ENCODE results near the gene ATP8A2.

Gene ATP8A2

DNA sequence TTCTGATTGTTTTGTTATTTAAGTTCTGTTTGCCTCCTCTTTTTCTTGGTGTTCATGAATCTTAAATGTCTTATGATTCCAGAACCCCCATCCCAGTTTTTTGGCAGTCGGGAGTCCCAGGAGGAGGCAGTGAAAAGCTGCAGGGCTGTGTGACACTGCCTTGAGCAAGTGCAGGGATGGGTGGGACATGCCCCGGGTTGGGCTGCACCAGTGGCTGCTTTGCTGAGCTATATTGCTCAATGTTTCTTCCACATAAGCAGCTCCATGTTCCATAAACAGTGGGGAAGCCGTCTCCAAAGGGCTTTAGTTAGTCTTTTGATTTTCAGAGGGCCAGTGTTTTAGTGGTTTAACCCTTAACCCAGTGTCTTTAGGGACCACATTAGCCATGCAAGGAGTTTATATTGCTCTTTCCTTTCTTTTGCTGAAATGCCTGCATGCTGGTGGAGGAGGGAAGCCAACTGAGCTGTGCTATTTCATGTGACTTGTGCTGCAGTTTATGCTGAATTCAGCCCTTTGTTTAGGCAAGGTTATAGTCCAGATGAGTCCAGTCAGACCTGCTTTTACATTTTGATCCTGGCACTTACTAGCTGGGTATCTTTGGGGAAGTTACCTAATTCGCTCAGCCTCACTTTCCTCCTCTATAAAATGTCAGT lies 13.1 kb downstream of the ATP8A2 start:
- no peak for DNase-seq (ENCODE audit: low spot score)

DNA sequence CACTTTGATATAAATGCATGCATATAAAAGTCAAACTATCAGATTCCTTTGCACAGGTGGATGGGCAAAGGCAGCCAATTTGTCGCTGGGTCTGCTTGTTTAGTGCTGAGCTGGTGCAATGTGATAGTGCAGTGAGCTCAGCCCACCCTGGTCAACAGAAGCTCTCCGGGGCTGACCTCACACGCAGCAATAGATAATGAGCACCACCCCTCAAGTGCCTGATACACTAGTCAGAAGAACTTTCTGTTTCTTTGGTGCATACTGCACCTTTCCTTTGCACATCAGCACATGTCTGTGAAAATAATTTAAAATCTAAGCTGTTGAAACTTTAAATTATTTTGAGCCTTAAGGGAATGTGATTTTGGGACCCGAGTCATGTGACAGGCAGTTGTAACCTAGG lies 20.2 kb downstream of the ATP8A2 start:
- no peak for DNase-seq (ENCODE audit: low spot score)

DNA sequence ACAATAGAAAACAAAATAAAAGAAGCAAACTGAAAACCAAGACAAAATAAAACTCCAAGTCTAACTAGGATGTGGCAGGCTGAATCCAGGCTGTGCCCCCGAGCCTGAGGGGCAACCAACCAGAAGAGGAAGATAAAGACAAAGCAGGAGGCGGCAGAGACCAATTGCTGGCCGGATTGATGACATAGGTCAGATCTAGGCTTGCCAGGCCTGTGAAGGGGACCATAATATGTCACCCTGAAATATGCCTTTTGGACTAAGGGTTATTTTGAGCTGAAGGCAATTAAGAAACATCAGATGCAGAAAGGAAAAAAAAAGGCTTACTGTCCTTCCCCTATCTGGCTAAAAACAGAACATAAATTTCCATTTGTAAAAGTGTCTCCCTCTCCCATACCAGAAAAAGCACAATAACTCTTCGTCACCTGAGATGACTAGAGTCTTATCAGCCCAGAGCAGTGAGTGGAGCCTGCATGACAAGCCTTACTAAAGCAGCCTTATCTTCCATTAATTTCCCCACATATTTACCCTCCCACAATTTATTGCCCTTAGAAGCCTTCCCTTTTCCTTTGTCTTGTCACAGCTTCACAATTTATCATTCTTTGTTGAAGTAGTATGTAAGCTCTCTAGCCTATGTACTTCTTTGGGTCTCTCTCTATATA lies 22.8 kb downstream of the ATP8A2 start:
- DNase-seq (ENCODE audit: low spot score) = no peak

DNA sequence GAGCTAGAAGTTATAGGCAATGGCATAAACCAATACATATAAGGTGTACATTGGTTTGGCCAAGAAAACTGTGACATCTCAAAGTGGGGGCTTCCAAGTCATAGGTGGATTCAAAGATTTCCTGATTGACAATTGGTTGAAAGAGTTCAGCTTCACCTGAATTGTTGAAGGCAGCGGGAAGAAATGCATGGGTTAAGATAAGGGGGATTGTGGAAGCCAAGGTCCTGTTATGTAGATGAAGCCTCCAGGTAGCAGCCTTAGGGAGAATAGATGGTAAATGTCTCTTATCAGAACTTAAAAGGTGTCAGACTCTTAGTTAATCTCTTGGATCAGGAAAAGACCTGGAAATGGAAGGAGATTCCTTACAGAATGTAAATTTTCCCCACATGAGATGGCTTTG lies 26.0 kb downstream of the ATP8A2 start:
- no peak for DNase-seq (ENCODE audit: low spot score)

DNA sequence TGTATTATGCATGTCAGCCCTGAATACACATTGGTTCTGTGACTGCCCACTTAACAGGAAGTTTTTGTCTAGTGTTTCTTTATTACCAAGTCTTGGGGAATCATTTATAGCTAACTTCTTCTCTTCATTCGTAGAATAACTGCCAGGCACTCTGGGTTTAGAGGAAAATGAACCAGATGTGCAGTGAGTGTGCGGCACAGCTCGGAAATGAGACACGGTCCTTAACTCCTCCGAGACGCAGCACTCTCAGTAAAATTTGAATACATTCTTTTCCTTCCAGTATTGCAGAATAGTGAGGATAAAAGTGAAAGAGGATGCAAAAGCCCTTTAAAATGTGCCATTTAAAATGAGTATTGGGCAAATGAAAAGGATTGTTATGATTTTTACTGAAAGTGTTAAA lies 29.2 kb downstream of the ATP8A2 start:
- no peak for DNase-seq (ENCODE audit: low spot score)

DNA sequence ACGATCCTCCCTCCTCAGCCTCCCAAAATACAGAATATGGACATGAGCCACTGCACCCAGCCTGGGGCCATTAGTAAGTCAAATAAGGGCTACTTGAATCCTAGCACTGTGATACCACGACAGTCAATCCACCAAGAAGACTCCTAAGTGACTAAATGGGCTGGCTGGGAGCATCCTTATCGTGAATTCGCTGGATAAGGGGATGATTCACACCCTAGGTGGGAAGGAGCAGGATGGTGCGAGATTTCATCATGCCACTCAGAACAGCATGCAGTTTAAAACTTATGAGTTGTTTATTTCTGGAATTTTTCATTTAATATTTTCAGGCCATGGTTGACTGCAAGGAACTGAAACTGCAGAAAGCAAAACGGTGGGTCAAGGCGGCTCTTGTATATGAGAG lies 30.2 kb downstream of the ATP8A2 start:
- no peak for DNase-seq (ENCODE audit: low spot score)

DNA sequence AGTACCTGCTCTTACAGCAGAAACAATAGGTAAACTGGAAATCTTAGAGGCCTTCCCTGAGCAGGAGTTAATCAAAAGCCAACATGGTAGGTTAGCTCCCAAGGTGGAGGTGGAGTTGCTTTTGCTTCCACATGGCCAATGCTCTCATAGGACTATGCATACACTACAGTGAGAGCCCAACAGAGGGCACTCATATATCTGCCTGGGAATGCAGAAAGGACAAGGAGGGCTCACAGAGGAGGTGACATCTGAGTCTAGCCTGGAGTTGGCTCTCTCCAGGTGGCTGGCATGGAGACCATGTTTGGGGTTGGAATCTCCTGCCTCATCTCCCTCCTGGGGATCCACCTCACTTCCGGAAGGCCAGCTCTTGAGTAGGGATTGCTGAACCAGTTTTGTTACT lies 34.6 kb downstream of the ATP8A2 start:
- no peak for DNase-seq (ENCODE audit: low spot score)

DNA sequence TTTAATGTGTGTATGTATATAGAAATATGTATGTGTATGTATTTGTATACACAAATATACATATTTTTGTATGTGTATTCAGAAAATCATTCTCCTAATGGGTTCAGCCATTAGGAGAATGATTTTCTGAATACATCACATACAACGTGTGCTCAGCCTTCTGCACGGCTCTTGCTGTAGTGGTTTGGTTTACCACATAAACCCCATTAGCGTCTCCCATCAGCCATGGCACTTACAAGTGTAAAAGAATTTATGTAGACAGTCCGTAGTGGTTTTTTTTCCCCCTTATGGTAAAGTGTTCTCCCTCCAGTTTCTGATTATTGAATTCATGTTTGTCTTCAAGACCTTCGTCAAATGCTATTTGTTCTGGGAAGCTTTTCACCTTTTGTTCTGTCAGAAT lies 38.2 kb downstream of the ATP8A2 start:
- DNase-seq (ENCODE audit: low spot score) = no peak

DNA sequence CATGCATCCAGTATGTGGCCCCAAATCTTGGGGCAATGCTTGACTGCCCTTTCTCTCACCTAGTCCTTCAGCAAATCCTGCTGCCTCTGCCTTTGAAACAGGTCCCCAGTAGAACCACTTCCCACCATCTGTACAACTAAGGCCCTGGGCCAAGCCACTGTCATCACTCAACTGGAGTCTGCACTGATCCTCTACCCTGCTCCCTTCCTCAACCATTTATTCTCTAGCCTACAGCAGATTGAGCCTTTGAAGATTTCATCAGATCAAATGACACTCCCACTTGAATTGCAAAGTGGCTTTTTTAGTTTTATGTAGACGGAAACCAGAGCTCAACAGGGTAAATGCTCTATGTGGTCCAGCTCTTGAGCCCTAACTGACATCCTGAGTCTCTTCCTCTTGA lies 43.5 kb downstream of the ATP8A2 start:
- DNase-seq (ENCODE audit: low spot score) = no peak

DNA sequence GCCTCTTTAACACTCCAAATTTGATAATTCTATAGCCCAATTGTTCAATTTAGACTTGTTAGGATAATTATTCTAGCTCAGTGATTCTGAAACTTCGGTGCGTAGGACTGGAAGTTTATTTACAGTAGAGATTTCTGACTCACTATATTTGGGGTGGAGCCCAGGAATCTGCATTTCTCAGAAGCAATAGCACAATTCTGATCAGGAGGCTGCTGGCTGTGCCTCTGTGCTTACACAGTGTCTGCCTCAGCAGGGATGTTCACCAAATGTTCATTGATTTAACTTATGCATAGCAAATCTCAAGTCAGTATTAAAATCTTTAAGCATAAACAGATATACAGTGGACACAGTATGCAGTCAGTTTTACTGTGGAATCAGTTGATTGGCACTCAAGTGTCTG lies 45.8 kb downstream of the ATP8A2 start:
- no peak for DNase-seq (ENCODE audit: low spot score)

DNA sequence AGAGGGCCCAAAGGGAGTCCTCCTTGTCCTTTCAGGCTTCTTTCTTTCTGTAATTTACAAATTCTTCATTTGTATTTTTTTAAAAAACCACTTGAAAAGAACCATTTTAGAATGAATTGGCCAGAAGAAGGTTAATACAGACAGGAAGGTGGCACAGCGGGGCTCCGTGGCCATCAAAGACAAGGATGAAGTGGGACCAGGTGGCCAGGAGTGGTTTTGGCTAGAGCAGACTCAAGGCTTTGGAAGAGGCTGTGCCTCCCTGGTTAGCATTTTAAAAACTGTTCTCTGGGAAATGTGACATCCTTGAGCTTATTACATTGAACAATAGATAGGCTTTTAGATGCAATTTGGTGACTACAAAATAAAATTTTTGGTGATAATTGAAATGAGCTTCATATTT lies 48.4 kb downstream of the ATP8A2 start:
- DNase-seq (ENCODE audit: low spot score) = no peak

DNA sequence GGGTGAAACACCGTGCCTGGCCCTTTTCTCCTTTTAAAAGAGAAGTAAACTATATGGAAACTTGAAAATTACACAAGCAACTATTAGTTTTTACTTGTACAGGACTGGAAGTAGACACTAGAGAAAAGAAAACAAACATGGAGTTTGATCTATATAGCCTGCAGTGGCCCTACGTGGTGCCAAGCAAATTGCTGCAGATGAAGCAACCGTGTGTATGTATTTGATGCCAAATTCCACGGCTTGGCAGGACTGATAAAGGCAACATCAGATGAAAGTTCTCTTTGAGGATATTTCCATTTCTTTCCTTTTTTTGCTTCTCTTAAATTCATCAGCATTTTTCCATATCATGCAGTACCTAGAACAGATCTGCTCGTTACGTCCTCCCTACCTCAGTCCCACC lies 49.8 kb downstream of the ATP8A2 start:
- DNase-seq (ENCODE audit: low spot score) = no peak

DNA sequence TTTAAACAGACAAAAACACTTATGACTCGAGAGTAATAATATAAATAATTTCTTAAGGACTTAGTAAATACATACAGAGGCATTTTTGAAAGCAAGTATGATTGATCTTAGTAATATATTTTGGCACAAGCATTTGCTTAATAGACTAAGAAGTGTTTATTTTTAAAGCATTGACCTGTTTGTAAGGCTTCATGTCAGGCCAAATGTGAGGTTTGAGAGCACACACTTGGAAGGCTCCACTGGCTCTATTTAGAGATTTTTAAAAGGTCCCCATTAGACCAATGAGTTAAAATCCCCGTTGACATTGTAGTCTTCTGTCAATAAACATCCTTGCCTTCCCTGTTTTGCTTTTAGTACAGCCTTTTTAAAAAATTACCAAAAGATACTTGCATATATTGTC lies 50.4 kb downstream of the ATP8A2 start:
- DNase-seq (ENCODE audit: low spot score) = no peak

DNA sequence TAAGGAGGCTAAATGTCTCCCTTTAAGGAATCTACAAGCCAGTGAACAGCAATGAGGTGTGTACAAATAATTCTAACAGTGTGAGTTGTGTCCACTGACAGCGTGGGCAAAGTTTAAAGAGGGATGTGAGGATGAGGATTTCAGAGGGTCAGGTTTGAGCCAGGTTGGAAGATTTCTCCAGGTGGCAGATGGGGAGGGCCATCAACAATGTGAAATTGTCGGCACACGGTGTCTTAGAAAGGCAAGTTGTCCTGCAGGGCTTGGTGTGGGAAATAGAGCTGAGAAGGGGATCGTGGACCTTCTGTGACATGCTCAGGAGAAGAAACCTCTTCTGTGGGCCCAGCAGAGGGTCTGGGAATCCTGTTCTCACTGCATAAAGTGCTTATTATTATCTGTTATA lies 52.1 kb downstream of the ATP8A2 start:
- DNase-seq (ENCODE audit: low spot score) = no peak

DNA sequence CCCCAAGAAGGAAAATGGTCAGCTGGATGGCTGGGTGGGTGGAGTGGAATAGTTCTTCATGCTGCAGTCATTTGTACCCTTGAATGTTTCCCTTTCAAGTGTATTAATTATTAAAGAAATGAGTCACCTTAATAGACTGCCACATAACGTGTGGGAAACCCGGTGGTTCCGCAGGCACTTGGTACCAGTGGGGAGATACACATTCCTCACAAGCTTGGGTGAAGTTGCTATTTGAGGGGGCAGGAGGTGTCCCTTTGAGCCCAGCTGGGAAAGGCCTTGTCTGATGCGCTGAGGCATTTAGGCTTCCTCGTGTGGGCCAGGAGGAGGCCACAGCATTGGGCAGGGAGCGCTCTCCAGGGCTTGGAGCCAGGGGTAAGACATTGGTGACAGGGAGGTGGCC lies 57.7 kb downstream of the ATP8A2 start:
- DNase-seq (ENCODE audit: low spot score) = no peak

DNA sequence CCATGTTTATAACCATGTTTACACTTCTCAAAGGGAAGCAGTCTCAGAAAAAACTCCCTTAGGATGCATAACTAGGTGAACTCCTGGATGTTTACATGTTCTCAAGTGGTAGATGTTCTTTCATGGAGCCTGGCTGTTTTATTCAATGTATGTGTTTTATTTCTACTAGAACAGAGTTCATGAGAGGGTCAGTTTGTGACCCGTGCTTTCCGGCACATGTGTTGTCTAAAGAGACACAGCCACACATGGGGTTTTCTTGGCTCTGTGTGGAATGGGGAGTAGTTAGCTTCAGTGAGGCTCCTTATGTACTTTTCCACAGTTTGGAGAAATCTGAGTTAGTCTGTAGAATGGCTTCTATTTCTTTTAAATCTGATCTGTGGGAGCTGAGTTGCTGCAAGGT lies 60.9 kb downstream of the ATP8A2 start:
- no peak for DNase-seq (ENCODE audit: low spot score)

DNA sequence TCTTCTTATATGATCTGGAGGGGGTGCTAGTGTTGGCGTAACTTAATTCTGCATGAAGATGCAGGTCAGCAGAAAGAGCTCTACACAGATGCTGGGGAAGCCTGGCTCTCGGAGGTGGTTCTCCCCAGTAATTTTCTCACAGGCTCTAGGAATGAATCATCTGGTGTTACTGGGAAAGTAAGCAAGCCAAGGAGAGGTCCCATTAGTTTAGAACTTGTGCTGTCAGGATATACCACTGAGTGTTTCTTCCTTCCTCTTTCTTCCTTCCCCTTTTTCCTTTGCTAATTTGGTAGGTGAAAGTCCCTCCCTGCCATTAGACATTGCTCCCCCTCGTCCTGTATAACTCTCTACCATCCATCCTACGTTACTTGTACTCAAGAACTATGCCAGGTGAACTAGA lies 68.3 kb downstream of the ATP8A2 start:
- no peak for DNase-seq (ENCODE audit: low spot score)

DNA sequence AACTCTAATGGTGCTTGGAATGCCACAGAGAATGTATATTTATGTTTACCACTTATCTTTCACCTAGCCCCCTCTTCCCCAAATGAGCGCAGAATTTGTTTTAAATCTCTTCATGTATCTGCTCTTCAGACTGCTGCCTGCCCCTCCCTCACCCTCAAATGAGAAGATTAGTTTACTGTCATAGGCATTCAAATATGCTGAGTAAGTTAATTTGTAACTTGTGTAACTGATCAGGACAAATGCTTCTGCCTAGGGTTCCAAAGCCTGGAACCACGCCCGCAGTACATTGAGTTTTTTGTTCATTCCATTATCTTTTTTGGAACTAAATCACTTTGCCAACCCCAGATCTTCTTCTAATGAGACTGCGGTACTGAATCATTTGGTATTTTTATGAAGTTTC lies 74.5 kb downstream of the ATP8A2 start:
- DNase-seq (ENCODE audit: low spot score) = no peak

DNA sequence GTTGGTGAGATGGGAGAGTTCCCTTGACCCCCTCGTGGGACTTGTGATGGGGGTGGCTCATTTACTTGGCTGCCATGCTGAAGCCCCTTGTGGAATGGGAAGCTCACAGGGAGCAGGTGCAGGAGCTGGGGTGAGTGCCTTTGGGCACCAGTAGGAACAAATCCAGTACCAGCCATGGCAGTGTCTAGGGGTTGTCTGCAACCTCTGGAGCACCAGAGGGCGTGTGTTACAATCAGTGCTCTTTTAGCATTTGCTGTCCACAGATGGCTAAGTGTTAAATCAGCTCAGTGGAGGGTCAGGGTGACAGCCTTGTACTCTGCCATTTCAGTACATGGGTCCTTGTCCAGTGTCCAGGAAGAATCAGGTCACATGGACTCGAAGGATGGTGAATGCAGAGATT lies 75.6 kb downstream of the ATP8A2 start:
- no peak for DNase-seq (ENCODE audit: low spot score)

DNA sequence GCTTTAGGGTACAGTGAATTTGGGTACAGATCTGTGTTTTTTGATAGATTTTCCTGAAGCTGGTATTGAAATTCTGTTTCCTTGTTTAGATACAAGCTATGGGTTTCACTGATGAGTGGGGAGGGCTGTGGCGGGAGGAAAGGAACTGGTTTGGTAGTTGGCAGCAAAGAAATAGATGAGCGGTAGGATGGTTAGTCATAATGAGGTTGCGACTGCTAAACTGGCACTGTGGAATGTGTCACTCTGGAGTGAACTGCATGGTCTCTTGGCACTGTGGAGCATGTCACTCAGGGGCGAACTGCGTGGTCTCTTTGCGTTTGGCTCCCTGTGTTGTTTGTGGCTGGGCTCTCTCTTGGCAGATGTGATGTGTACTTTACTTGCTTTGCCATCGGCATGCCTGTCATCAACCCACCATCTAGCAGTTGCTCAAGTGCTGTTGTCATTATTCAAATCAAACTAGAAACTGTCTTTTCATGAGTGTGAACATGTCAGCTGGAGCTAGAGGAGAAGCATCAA lies 82.1 kb downstream of the ATP8A2 start:
- no peak for DNase-seq (ENCODE audit: low spot score)

DNA sequence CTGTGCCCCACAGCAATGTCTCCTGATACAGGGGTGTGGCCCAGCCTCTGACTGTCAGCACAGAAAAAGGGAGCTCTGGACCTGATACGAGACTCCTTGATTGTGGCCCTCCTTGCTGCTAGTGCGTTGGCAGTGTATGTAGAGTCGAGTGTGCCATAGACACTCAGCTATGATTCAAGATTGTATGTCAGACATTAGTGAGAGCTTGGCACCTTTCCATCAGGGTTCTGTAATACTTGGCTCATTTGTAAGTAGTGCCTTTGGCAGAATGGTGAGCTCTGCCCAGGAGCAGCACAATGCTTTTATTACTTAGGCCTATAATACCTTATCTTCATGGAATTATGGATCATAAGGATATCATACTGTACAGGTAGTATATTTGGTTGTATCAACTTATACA lies 83.4 kb downstream of the ATP8A2 start:
- DNase-seq (ENCODE audit: low spot score) = no peak

DNA sequence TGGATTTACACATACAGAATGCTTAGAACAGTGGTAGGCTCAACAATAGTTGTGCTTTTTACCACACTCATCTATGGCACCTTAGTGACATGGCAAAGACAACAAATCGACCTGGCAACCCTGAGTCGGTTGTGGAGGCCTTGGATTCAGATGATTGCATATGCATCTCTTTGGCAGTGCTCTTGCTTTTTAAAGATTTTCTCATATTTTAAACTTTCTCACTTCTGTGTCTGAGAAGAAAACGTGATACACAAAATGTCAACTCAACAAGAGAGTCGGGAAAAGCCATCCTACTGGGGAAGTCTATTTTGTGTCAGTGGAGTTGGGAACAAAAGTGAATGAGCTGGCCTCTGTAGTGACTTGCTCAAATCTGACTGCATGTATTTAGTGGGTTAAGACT lies 85.8 kb downstream of the ATP8A2 start:
- no peak for DNase-seq (ENCODE audit: low spot score)

DNA sequence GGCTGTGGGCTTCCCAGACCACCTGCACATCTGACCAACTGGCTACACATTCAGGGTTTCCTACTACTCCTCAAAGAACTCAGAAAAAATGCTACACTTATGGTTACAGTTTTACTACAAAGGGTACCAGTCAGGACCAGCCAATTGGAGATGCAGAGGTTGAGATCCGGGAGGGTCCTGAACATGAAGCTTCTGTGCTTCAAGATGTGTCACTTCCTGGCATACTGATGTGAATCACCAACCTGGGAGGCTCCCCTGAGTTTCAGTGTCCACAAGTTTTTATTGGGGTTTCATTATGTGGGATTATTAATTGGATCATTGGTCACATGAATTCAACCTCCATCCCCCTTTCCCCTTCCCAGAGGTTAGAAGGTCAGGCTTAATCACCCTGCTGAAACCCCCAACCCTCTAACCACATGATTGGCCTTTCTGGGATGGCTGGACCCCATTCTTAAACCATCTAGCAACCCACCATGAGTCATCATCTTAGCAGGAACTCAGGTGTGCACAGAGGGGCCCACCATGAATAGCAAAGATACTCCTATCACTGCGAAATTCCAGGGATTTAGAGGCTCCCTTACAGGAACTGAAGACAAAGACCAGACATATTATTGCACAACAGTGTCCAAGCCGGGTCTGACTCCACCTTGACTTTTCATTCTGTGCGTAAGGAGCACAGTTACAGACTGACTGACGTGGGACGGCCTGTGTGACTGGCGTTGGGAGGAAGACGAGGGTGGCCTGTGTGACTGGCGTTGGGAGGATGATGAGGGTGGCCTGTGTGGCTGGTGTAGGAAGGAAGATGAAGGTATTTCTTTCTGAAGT lies 90.7 kb downstream of the ATP8A2 start:
- DNase-seq (ENCODE audit: low spot score) = no peak
